K562 (cell line): ENCODE results near the gene SLC13A4. TPM values are rescaled to one million over a fixed set of nuclear protein-coding genes. Genes with fewer than 3 reads are reported as not detected.

Experiments used
- ATAC-seq: fragments of 200-7000 bp; cut with Tn5 transposase; 3 replicates; pipeline ENCODE4 v1.9.1; 2020; ENCODE audit warnings: moderate library complexity
- BruUV-seq: library from RNA; stranded (reverse); fragments of 400-500 nt; replicated peaks from 2 replicates; lab custom pipeline; 2021; lab: Mats Ljungman, UMichigan
- CTCF ChIA-PET: fragments of 300-600 bp; formaldehyde crosslinking; extraction: SDS; loops from one replicate; lab custom pipeline; 2021; ENCODE audit warnings: low intra/inter-chr PET ratio; lab: Yijun Ruan, JAX
- POLR2A ChIA-PET: fragments of 300-600, 350-650 bp; sonication (Branson Sonifier 250); formaldehyde crosslinking; extraction: SDS; loops from one replicate; lab custom pipeline; 2021; ENCODE audit warnings: antibody characterized with exemption, inconsistent platforms; lab: Yijun Ruan, JAX
- DNase-seq, 4 experiments: peaks; one replicate each; pipeline versions ENCODE4 v3.0.0 to v3.0.0-alpha.2; 2011 to 2018; ENCODE audit warnings: low spot score in 3 of 4, mixed read lengths in 3 of 4; ENCODE audit errors: extremely low read depth in 1 of 4
- FAIRE-seq: peaks from 2 replicates; lab custom pipeline; 2011; peaks lifted over from hg19 to GRCh38; lab: Jason Lieb, UNC
- H2AFZ ChIP-seq: 2 replicates; pipeline ENCODE4 v1.6.0; 2011; ENCODE audit warnings: low read depth, low read length, control low read depth, inconsistent platforms
- H3K27ac ChIP-seq: fragments of 200-600 bp; 3 replicates; pipeline ENCODE4 v1.8.0; 2011; ENCODE audit warnings: low read depth, mild to moderate bottlenecking, control low read depth, inconsistent platforms, low read length, moderate library complexity, mixed read lengths; ENCODE audit errors: extremely low read depth
- H3K27me3 ChIP-seq, 2 experiments: fragments of 300-600 bp in 1 of 2; 2 replicates in 1 of 2; 3 replicates in 1 of 2; pipeline versions ENCODE4 v1.6.0 to v1.8.0; 2011; ENCODE audit warnings: inconsistent platforms in 2 of 2, low read length in 2 of 2, mild to moderate bottlenecking in 1 of 2, mixed read lengths in 1 of 2, moderate library complexity in 1 of 2; ENCODE audit not compliant: control insufficient read depth in 2 of 2, insufficient read depth in 2 of 2
- H3K36me3 ChIP-seq: fragments of 300-600 bp; 3 replicates; pipeline ENCODE4 v1.8.0; 2011; ENCODE audit warnings: mild to moderate bottlenecking, low read length, inconsistent platforms; ENCODE audit not compliant: control insufficient read depth, insufficient read depth
- H3K4me1 ChIP-seq, 2 experiments: fragments of 200-600 bp in 1 of 2; replicated peaks in 1 of 2; 2 replicates in 1 of 2; 3 replicates in 1 of 2; pipeline versions ENCODE4 v1.5.1 to v1.8.0; 2011; ENCODE audit warnings: inconsistent platforms in 2 of 2, low read length in 2 of 2, mild to moderate bottlenecking in 1 of 2, mixed read lengths in 1 of 2, moderate library complexity in 1 of 2; ENCODE audit not compliant: control insufficient read depth in 2 of 2, insufficient read depth in 2 of 2
- H3K4me2 ChIP-seq: 2 replicates; pipeline ENCODE4 v1.6.1; 2011; ENCODE audit warnings: low read length, control low read depth, inconsistent platforms, mixed read lengths; ENCODE audit not compliant: insufficient read depth
- H3K4me3 ChIP-seq: fragments of 200-600 bp; sonication (generic), shearing (Covaris generic); 2 replicates; pipeline ENCODE4 v1.5.1; 2016; ENCODE audit warnings: control low read depth, inconsistent platforms
- H3K79me2 ChIP-seq: fragments of 200-600 bp; 3 replicates; pipeline ENCODE4 v1.8.0; 2011; ENCODE audit warnings: low read length, inconsistent platforms; ENCODE audit not compliant: control insufficient read depth, insufficient read depth
- H3K9ac ChIP-seq, 2 experiments: 2 replicates each; pipeline versions ENCODE4 v1.6.0 to v1.6.1; 2011; ENCODE audit warnings: low read depth in 2 of 2, low read length in 2 of 2, control low read depth in 1 of 2, inconsistent platforms in 1 of 2, mild to moderate bottlenecking in 1 of 2, mixed read lengths in 1 of 2; ENCODE audit not compliant: insufficient read depth in 1 of 2
- H3K9me1 ChIP-seq: one replicate; pipeline ENCODE4 v1.6.0; 2011; ENCODE audit warnings: inconsistent platforms, mild to moderate bottlenecking, low read length, moderate library complexity; ENCODE audit not compliant: control insufficient read depth, insufficient read depth
- H3K9me3 ChIP-seq: replicated peaks from 2 replicates; pipeline ENCODE4 v1.5.1; 2011; ENCODE audit warnings: low read depth, low read length, inconsistent platforms; ENCODE audit not compliant: control insufficient read depth, insufficient read depth
- H4K20me1 ChIP-seq: replicated peaks from 2 replicates; pipeline ENCODE4 v1.6.1; 2011; ENCODE audit warnings: low read length, inconsistent platforms, mixed read lengths; ENCODE audit not compliant: control insufficient read depth, insufficient read depth
- C11orf30 ChIP-seq: fragments of 450-650 bp; IDR thresholded peaks from 2 replicates; pipeline ENCODE4 v1.6.1; 2016; ENCODE audit warnings: low read depth, mild to moderate bottlenecking
- CREM ChIP-seq: IDR thresholded peaks from 2 replicates; pipeline ENCODE4 v1.6.1; 2014; ENCODE audit warnings: antibody characterized with exemption, low read depth
- HDAC6 ChIP-seq: IDR thresholded peaks from 2 replicates; pipeline ENCODE4 v1.6.1; 2012; ENCODE audit warnings: low read depth, mild to moderate bottlenecking, control low read depth, inconsistent platforms, low read length, moderate library complexity
- HNRNPL ChIP-seq: fragments of 200-400 bp; formaldehyde crosslinking; IDR thresholded peaks from 2 replicates; pipeline ENCODE4 v1.6.1; 2017; ENCODE audit warnings: low read depth, mild to moderate bottlenecking, low read length
- MTF1 ChIP-seq: fragments of 250-450 bp; sonication (Bioruptor Pico); IDR thresholded peaks from 2 replicates; pipeline ENCODE4 v1.9.0; 2021; ENCODE audit warnings: moderate library complexity, mild to moderate bottlenecking, inconsistent platforms, borderline replicate concordance
- POLR3G ChIP-seq: IDR thresholded peaks from 2 replicates; pipeline ENCODE4 v1.6.1; 2011; ENCODE audit not compliant: insufficient read length, insufficient replicate concordance; ENCODE audit errors: extremely low read depth
- ZNF583 ChIP-seq: fragments of 250-450 bp; sonication (Bioruptor Pico); IDR thresholded peaks from 2 replicates; pipeline ENCODE4 v1.4.0; 2020
- ZNF780A ChIP-seq: fragments of 250-450 bp; sonication (Bioruptor Pico); IDR thresholded peaks from 2 replicates; pipeline ENCODE4 v1.5.0; 2021; ENCODE audit warnings: mild to moderate bottlenecking
- WGBS: fragments of 100-300 bp; shearing (Covaris generic); methylation state at CpG from one replicate; pipeline ENCODE4 v1.1.6; 2016; ENCODE audit warnings: low coverage, mixed read lengths; ENCODE audit not compliant: insufficient coverage; ENCODE audit errors: missing lambda C conversion rate; 5-methylcytosine and 5-hydroxymethylcytosine counted together
- in situ Hi-C: fragments of 300-500 bp; cut with MboI; formaldehyde crosslinking; loops from 4 replicates; pipeline ENCODE4 v1.15.0; 2018; ENCODE audit warnings: inconsistent platforms, mixed read lengths
- intact Hi-C: fragments of 100-400 bp; cut with micrococcal nuclease; formaldehyde crosslinking; loops from 2 replicates; pipeline ENCODE4 v1.14.2; 2022
- polyA plus RNA-seq, 8 experiments: library from polyadenylated mRNA; depleted of rRNA in 4 of 8; stranded (reverse) in 5 of 8; unstranded in 3 of 8; fragments of >200 nt; fragmentation: Nextera tagmentation in 2 of 8; fragmentation: Illumina TruSeq in 1 of 8; extraction: Ambion mirVana in 2 of 8; extraction: Trizol in 1 of 8; gene quantifications; 2 replicates each; pipeline versions ENCODE4 v1.2.1 to v1.2.3, GENCODE V29; 2011 to 2014; ENCODE audit warnings: inconsistent platforms in 1 of 8, missing spikeins in 1 of 8
- total RNA-seq, 7 experiments: library from RNA; depleted of rRNA in 6 of 7; stranded (reverse); fragments of >200 nt in 6 of 7; fragmentation: Illumina TruSeq in 2 of 7; extraction: Trizol in 2 of 7; gene quantifications; 2 replicates each; pipeline versions ENCODE4 v1.2.1 to v1.2.3, GENCODE V29; 2011 to 2021; ENCODE audit warnings: low replicate concordance in 1 of 7
- TF ChIP-seq, protein P1 (sequence below): sonication (generic); formaldehyde crosslinking; IDR thresholded peaks from 2 replicates; pipeline ENCODE4 v1.8.1; 2023; ENCODE audit warnings: mild to moderate bottlenecking, missing genetic modification reagents
- TF ChIP-seq, protein P2 (sequence below): fragments of 250-450 bp; sonication (Bioruptor Pico); IDR thresholded peaks from 2 replicates; pipeline ENCODE4 v1.4.0; 2020
- TF ChIP-seq, protein P3 (sequence below): fragments of 250-450 bp; sonication (Bioruptor Pico); IDR thresholded peaks from 2 replicates; pipeline ENCODE4 v1.4.0; 2020; ENCODE audit warnings: mild to moderate bottlenecking, moderate library complexity
- TF ChIP-seq, protein P4 (sequence below): fragments of 450-650 bp; formaldehyde crosslinking; IDR thresholded peaks from 2 replicates; pipeline ENCODE4 v1.4.0; 2022; ENCODE audit warnings: missing genetic modification characterization

Gene SLC13A4
- total and polyA plus RNA-seq, 9 of the 15 experiments (the other 6 are each of a cell fraction or from before 2014, with no cell fraction given): 0.11 to 1.0 (median 0.36) TPM

DNA sequence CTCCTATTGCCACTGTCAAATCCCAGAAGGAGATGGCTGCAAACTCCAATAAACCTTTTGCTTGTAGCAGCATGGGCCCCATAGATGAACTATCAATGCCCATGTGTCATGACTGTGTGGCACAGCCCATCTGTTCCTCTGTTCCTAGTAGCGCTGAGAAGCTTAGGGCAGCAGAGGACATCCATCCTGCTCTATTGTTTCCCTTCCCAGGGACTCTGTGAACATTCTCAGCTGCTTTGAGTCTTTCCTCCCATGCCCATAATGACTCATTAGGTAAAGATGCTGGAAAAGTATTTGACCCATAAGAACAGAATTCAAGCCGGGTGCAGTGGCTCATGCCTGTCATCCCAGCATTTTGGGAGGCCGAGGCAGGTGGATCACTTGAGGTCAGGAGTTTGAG lies 37.4 kb downstream of the SLC13A4 start:
- WGBS: 25% methylated on average over 3 of the region's 3 CpGs
- Histone ChIP-seq H3K4me3 (no peak overlapping the region), H3K4me2 (no peak overlapping the region), H3K9ac (no peak overlapping the region), H3K27me3 (0 out of 5 replicates have a peak, but pooled peaks cover 0 to 8% of the 10 kb centered on the region in 2 experiments), H4K20me1 (no peaks in the 10 kb centered on the region), H3K79me2 (no peaks in the 10 kb centered on the region), H3K36me3 (no peaks in the 10 kb centered on the region; the same call in 2 of the 3 replicates), H2AFZ (no peak overlapping the region), H3K4me1 (no peaks in the 10 kb centered on the region), H3K9me1 (no peaks in the 10 kb centered on the region), H3K27ac (no peak overlapping the region), H3K9me3 (no peaks in the 10 kb centered on the region)
- ChIA-PET POLR2A (interaction anchor here (0.9 to 1.1 kb wide), 2 partner anchors 11 to 14 kb away, joined by 3 to 4 read pairs; no protein-coding TSS in a partner anchor), CTCF (no interaction called here)
- intact Hi-C loops (no loop called here), in situ Hi-C loops (no loop called here)
- BruUV-seq: no TSS peak
- FAIRE-seq (no peak), DNase-seq (no peak), ATAC-seq (no peak)
- no peak for TF ChIP-seq C11orf30
- TF ChIP-seq, protein P1, sequence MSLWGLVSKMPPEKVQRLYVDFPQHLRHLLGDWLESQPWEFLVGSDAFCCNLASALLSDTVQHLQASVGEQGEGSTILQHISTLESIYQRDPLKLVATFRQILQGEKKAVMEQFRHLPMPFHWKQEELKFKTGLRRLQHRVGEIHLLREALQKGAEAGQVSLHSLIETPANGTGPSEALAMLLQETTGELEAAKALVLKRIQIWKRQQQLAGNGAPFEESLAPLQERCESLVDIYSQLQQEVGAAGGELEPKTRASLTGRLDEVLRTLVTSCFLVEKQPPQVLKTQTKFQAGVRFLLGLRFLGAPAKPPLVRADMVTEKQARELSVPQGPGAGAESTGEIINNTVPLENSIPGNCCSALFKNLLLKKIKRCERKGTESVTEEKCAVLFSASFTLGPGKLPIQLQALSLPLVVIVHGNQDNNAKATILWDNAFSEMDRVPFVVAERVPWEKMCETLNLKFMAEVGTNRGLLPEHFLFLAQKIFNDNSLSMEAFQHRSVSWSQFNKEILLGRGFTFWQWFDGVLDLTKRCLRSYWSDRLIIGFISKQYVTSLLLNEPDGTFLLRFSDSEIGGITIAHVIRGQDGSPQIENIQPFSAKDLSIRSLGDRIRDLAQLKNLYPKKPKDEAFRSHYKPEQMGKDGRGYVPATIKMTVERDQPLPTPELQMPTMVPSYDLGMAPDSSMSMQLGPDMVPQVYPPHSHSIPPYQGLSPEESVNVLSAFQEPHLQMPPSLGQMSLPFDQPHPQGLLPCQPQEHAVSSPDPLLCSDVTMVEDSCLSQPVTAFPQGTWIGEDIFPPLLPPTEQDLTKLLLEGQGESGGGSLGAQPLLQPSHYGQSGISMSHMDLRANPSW: no peak
- no peak for TF ChIP-seq ZNF780A
- no peak for TF ChIP-seq MTF1 (CRISPR knock-in tag)
- TF ChIP-seq, protein P2, sequence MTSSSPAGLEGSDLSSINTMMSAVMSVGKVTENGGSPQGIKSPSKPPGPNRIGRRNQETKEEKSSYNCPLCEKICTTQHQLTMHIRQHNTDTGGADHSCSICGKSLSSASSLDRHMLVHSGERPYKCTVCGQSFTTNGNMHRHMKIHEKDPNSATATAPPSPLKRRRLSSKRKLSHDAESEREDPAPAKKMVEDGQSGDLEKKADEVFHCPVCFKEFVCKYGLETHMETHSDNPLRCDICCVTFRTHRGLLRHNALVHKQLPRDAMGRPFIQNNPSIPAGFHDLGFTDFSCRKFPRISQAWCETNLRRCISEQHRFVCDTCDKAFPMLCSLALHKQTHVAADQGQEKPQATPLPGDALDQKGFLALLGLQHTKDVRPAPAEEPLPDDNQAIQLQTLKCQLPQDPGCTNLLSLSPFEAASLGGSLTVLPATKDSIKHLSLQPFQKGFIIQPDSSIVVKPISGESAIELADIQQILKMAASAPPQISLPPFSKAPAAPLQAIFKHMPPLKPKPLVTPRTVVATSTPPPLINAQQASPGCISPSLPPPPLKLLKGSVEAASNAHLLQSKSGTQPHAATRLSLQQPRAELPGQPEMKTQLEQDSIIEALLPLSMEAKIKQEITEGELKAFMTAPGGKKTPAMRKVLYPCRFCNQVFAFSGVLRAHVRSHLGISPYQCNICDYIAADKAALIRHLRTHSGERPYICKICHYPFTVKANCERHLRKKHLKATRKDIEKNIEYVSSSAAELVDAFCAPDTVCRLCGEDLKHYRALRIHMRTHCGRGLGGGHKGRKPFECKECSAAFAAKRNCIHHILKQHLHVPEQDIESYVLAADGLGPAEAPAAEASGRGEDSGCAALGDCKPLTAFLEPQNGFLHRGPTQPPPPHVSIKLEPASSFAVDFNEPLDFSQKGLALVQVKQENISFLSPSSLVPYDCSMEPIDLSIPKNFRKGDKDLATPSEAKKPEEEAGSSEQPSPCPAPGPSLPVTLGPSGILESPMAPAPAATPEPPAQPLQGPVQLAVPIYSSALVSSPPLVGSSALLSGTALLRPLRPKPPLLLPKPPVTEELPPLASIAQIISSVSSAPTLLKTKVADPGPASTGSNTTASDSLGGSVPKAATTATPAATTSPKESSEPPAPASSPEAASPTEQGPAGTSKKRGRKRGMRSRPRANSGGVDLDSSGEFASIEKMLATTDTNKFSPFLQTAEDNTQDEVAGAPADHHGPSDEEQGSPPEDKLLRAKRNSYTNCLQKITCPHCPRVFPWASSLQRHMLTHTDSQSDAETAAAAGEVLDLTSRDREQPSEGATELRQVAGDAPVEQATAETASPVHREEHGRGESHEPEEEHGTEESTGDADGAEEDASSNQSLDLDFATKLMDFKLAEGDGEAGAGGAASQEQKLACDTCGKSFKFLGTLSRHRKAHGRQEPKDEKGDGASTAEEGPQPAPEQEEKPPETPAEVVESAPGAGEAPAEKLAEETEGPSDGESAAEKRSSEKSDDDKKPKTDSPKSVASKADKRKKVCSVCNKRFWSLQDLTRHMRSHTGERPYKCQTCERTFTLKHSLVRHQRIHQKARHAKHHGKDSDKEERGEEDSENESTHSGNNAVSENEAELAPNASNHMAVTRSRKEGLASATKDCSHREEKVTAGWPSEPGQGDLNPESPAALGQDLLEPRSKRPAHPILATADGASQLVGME (CRISPR knock-in tag): no peak
- TF ChIP-seq, protein P3, sequence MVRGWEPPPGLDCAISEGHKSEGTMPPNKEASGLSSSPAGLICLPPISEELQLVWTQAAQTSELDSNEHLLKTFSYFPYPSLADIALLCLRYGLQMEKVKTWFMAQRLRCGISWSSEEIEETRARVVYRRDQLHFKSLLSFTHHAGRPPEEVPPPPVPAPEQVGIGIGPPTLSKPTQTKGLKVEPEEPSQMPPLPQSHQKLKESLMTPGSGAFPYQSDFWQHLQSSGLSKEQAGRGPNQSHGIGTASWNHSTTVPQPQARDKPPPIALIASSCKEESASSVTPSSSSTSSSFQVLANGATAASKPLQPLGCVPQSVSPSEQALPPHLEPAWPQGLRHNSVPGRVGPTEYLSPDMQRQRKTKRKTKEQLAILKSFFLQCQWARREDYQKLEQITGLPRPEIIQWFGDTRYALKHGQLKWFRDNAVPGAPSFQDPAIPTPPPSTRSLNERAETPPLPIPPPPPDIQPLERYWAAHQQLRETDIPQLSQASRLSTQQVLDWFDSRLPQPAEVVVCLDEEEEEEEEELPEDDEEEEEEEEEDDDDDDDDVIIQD (CRISPR knock-in tag): no peak
- TF ChIP-seq CREM: no peak
- no peak for TF ChIP-seq ZNF583 (CRISPR knock-in tag)
- no peak for TF ChIP-seq POLR3G
- no peak for TF ChIP-seq HNRNPL
- no peak for TF ChIP-seq HDAC6
- TF ChIP-seq, protein P4, sequence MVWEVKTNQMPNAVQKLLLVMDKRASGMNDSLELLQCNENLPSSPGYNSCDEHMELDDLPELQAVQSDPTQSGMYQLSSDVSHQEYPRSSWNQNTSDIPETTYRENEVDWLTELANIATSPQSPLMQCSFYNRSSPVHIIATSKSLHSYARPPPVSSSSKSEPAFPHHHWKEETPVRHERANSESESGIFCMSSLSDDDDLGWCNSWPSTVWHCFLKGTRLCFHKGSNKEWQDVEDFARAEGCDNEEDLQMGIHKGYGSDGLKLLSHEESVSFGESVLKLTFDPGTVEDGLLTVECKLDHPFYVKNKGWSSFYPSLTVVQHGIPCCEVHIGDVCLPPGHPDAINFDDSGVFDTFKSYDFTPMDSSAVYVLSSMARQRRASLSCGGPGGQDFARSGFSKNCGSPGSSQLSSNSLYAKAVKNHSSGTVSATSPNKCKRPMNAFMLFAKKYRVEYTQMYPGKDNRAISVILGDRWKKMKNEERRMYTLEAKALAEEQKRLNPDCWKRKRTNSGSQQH (CRISPR knock-in tag): no peak
